ENCODE data around the gene SH2B2.

- TF ChIP-seq, protein P1, sequence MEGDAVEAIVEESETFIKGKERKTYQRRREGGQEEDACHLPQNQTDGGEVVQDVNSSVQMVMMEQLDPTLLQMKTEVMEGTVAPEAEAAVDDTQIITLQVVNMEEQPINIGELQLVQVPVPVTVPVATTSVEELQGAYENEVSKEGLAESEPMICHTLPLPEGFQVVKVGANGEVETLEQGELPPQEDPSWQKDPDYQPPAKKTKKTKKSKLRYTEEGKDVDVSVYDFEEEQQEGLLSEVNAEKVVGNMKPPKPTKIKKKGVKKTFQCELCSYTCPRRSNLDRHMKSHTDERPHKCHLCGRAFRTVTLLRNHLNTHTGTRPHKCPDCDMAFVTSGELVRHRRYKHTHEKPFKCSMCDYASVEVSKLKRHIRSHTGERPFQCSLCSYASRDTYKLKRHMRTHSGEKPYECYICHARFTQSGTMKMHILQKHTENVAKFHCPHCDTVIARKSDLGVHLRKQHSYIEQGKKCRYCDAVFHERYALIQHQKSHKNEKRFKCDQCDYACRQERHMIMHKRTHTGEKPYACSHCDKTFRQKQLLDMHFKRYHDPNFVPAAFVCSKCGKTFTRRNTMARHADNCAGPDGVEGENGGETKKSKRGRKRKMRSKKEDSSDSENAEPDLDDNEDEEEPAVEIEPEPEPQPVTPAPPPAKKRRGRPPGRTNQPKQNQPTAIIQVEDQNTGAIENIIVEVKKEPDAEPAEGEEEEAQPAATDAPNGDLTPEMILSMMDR (IDR thresholded peaks at IDR 0.05) = no peak
- TF ChIP-seq POLR2A (IDR thresholded peaks at IDR 0.05) = no peak
Measured at GRCh38 chr7:102321351-102322201, 34.9 kb downstream of the SH2B2 start.
